ENCODE measurements around the gene ANP32B.
A peak's percentile ranks its signal among the peaks of the same experiment; 100 is the strongest.

DNA sequence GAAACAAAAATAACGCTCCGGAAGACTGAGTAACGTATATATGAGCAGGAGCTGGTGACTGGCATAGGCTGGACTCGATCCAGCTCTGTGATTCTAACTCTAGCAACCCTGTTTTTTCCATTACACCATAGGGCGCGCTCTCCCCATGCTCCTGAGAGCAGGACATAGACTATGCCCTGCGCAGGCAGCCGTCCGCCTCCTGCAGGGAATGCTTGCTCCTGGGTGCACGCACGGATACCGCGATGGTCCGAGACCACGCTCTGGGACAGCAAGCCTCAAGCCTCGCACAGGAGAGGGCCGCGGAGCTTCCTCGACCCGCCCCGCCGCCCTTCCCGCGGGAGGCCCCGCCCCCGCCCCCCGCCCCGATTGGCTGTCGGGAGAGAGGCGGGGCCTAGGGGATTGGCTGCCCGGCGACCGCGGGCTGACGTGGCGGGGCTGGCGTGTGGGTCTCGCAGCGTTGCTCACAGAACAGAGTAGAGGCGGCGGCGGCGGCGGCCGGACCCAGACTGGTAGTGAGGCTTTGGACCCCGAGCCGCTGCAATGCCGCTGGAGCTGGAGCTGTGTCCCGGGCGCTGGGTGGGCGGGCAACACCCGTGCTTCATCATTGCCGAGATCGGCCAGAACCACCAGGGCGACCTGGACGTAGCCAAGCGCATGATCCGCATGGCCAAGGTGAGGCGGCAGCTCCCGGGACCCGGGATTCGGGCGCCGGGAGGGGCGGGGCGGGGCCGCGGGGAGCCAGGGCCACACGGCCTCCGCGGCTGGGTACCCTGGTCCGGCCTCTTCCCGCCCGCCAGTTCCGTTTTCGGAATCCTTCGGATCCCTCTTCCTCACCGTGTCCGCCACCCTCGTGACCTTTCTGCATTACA is 73.4 kb downstream of the ANP32B start, which contains the start of gene NANS:
- TF ChIP-seq MYC (IDR thresholded peaks at IDR 0.05; ENCODE audit: borderline replicate concordance, low read length) (peak; percentile 71; the same call in 1 of the 2 replicates), ESRRA (IDR thresholded peaks at IDR 0.05; ENCODE audit: borderline replicate concordance, low read length) (no peak), POLR2AphosphoS2 (conservative IDR thresholded peaks at IDR 0.05; ENCODE audit: low read length) (no peak), USF2 (IDR thresholded peaks at IDR 0.05) (no peak)
- TF ChIP-seq, protein P1, sequence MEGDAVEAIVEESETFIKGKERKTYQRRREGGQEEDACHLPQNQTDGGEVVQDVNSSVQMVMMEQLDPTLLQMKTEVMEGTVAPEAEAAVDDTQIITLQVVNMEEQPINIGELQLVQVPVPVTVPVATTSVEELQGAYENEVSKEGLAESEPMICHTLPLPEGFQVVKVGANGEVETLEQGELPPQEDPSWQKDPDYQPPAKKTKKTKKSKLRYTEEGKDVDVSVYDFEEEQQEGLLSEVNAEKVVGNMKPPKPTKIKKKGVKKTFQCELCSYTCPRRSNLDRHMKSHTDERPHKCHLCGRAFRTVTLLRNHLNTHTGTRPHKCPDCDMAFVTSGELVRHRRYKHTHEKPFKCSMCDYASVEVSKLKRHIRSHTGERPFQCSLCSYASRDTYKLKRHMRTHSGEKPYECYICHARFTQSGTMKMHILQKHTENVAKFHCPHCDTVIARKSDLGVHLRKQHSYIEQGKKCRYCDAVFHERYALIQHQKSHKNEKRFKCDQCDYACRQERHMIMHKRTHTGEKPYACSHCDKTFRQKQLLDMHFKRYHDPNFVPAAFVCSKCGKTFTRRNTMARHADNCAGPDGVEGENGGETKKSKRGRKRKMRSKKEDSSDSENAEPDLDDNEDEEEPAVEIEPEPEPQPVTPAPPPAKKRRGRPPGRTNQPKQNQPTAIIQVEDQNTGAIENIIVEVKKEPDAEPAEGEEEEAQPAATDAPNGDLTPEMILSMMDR (IDR thresholded peaks at IDR 0.05): no peak
